Natural killer cell (primary cell): ENCODE measurements around the gene KCP. TPM values are rescaled to one million over a fixed set of nuclear protein-coding genes. Genes with fewer than 3 reads are reported as not detected.

Experiments used
- ATAC-seq, 3 donors: fragments of 150-1000 bp in 2 of 3; fragments of 200-7000 bp in 1 of 3; cut with Tn5 transposase; 1 replicate in 1 of 3; 2 replicates in 2 of 3; pipeline ENCODE4 v1.10.0; 2021; ENCODE audit warnings: mild to moderate bottlenecking in 2 of 3, moderate library complexity in 2 of 3
- DNase-seq, 2 donors: peaks; one replicate each; pipeline versions ENCODE4 v3.0.0 to v3.0.0-alpha.2; 2013 to 2021; ENCODE audit warnings: mixed read lengths in 1 of 2
- H3K27ac ChIP-seq: one replicate; pipeline ENCODE4 v1.5.1; 2013; ENCODE audit warnings: mild to moderate bottlenecking, low read length
- H3K27me3 ChIP-seq: one replicate; pipeline ENCODE4 v1.6.1; 2013; ENCODE audit warnings: low read length; ENCODE audit not compliant: control insufficient read depth, insufficient read depth
- H3K36me3 ChIP-seq: one replicate; pipeline ENCODE4 v1.6.1; 2013; ENCODE audit warnings: low read length; ENCODE audit not compliant: control insufficient read depth, insufficient read depth
- H3K4me1 ChIP-seq: one replicate; pipeline ENCODE4 v1.6.1; 2013; ENCODE audit warnings: low read length; ENCODE audit not compliant: control insufficient read depth, insufficient read depth
- H3K4me3 ChIP-seq: one replicate; pipeline ENCODE4 v1.5.1; 2013; ENCODE audit warnings: low read length
- H3K9me3 ChIP-seq: one replicate; pipeline ENCODE4 v1.6.1; 2013; ENCODE audit warnings: low read length; ENCODE audit not compliant: control insufficient read depth, insufficient read depth
- H3K27ac Mint-ChIP-seq, 2 donors: one replicate each; pipeline ENCODE4 v1.8.0; 2022; ENCODE audit warnings: mild to moderate bottlenecking in 2 of 2, mixed read lengths in 2 of 2, moderate library complexity in 1 of 2
- H3K27me3 Mint-ChIP-seq, 2 donors: one replicate each; pipeline ENCODE4 v1.8.0; 2022; ENCODE audit warnings: low read depth in 2 of 2, mixed read lengths in 2 of 2
- H3K36me3 Mint-ChIP-seq: one replicate; pipeline ENCODE4 v1.8.0; 2022; ENCODE audit warnings: mixed read lengths
- H3K4me1 Mint-ChIP-seq, 2 donors: one replicate each; pipeline ENCODE4 v1.8.0; 2022; ENCODE audit warnings: mixed read lengths in 2 of 2
- H3K4me3 Mint-ChIP-seq: one replicate; pipeline ENCODE4 v1.8.0; 2022; ENCODE audit warnings: mild to moderate bottlenecking, moderate library complexity, mixed read lengths
- H3K9me3 Mint-ChIP-seq, 2 donors: one replicate each; pipeline ENCODE4 v1.8.0; 2022; ENCODE audit warnings: mixed read lengths in 2 of 2
- WGBS: methylation state at CpG from one replicate; pipeline ENCODE4 v1.1.7; 2013; ENCODE audit warnings: missing lambda C conversion rate; ENCODE audit not compliant: insufficient coverage; 5-methylcytosine and 5-hydroxymethylcytosine counted together
- intact Hi-C: fragments of 100-400 bp; cut with micrococcal nuclease; formaldehyde crosslinking; loops from one replicate; pipeline ENCODE4 v1.14.2; 2022
- total RNA-seq, 4 donors: library from RNA; stranded (reverse); fragments of 120-200 nt in 1 of 4; gene quantifications; one replicate each; pipeline versions ENCODE4 v1.2.3 to v1.2.4, GENCODE V29; 2013 to 2022
- TF ChIP-seq, protein P1 (sequence below): fragments of 200-600 bp; IDR thresholded peaks from one replicate; pipeline ENCODE4 v1.8.0; 2022; ENCODE audit warnings: antibody characterized with exemption

The KCP gene
- total RNA-seq, 3 donors from 2014 or later (not counting 1 experiment from before 2014, with no cell fraction given) = 0.49 to 0.95 TPM; not detected in 1

DNA sequence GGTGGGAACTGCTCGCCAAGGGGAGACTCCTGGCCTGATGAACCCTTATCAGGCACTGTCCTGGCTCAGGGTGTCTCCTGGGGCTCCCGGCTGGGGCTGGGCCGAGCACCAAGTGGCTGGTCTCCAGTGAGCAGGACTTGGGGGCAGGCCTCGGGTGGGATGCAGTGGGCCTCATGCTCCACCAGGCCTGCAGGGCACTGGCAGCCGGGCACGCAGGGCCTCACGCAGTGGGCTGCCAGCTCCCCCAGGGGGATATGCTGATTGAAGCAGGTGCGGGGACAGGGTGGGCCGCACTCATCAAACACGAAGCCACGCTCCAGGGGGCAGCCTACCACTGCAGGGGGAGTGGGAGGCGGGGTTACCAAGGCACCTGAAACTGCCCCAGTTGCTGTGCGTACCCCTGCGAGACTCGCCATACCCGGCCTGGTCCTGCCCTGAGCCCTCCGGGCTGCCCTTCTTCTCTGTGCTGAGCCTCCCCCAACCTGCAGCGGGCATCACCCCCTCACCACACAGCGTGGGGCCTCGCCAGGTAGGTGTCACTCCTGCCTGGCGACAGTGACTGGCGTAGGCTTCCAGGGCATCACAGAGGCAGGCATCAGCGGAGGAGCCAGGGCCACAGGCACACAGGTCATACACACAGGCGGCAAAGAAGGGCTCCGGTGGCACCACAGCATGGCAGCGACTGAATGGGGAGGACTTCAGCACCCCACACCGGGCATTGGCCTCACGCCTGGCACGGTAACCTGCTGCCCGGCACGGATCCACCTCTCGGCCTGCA lies 33.3 kb downstream of the KCP start:
- Histone ChIP-seq H3K27ac (no peak overlapping the region), H3K4me3 (no peak overlapping the region), H3K9me3 (no peaks in the 10 kb centered on the region), H3K4me1 (no peaks in the 10 kb centered on the region), H3K27me3 (no peaks in the 10 kb centered on the region), H3K36me3 (no peaks in the 10 kb centered on the region)
- intact Hi-C loops = no loop called here
- no peak for ATAC-seq
- Mint-ChIP-seq H3K36me3 (no peaks in the 10 kb centered on the region), H3K27ac (no peak overlapping the region), H3K9me3 (no peaks in the 10 kb centered on the region), H3K27me3 (no peaks in the 10 kb centered on the region), H3K4me1 (no peaks in the 10 kb centered on the region), H3K4me3 (no peak overlapping the region)
- WGBS = 94% methylated on average over 32 of the region's 32 CpGs
- TF ChIP-seq, protein P1, sequence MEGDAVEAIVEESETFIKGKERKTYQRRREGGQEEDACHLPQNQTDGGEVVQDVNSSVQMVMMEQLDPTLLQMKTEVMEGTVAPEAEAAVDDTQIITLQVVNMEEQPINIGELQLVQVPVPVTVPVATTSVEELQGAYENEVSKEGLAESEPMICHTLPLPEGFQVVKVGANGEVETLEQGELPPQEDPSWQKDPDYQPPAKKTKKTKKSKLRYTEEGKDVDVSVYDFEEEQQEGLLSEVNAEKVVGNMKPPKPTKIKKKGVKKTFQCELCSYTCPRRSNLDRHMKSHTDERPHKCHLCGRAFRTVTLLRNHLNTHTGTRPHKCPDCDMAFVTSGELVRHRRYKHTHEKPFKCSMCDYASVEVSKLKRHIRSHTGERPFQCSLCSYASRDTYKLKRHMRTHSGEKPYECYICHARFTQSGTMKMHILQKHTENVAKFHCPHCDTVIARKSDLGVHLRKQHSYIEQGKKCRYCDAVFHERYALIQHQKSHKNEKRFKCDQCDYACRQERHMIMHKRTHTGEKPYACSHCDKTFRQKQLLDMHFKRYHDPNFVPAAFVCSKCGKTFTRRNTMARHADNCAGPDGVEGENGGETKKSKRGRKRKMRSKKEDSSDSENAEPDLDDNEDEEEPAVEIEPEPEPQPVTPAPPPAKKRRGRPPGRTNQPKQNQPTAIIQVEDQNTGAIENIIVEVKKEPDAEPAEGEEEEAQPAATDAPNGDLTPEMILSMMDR = no peak
- DNase-seq = no peak

DNA sequence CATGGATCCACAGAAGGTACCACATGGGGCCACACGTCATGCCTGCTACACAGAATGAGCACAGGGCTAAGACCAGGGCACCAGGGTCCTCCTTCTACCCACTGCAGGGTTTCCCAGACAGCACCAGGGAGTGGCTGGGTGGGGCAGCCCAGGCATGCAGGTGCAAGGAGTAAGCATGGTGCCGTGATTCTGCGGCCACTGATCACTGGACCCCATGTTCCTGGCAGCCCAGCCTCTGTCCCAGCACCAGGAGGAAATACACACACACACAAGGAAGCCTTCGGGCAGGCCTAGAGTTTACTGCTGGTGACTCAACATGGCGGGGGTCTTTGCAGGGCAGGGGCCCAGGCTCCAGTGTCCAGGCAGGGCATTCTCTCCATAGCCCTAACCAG lies 33.9 kb downstream of the KCP start:
- H3K4me1 ChIP-seq = no peaks in the 10 kb centered on the region
- ATAC-seq (no peak), DNase-seq (no peak)
- H3K4me3 ChIP-seq = no peak overlapping the region
- 87% methylated on average over 5 of the region's 5 CpGs for WGBS
- no peak overlapping the region for H3K27ac ChIP-seq
- Mint-ChIP-seq H3K27ac (no peak overlapping the region), H3K4me3 (no peak overlapping the region), H3K36me3 (no peaks in the 10 kb centered on the region), H3K4me1 (no peaks in the 10 kb centered on the region), H3K9me3 (no peaks in the 10 kb centered on the region), H3K27me3 (no peaks in the 10 kb centered on the region)
- TF ChIP-seq, protein P1 = no peak
- H3K9me3 ChIP-seq = no peaks in the 10 kb centered on the region
- intact Hi-C loops = no loop called here
- no peaks in the 10 kb centered on the region for H3K36me3 ChIP-seq
- H3K27me3 ChIP-seq = no peaks in the 10 kb centered on the region

- Histone ChIP-seq H3K4me1 (no peaks in the 10 kb centered on the region), H3K27me3 (no peaks in the 10 kb centered on the region), H3K9me3 (no peaks in the 10 kb centered on the region), H3K36me3 (no peaks in the 10 kb centered on the region), H3K4me3 (no peak overlapping the region), H3K27ac (no peak overlapping the region)
- Mint-ChIP-seq H3K27ac (no peak overlapping the region), H3K4me3 (no peak overlapping the region), H3K27me3 (no peaks in the 10 kb centered on the region), H3K36me3 (no peaks in the 10 kb centered on the region), H3K4me1 (no peaks in the 10 kb centered on the region), H3K9me3 (no peaks in the 10 kb centered on the region)
- ATAC-seq = no peak
- no peak for DNase-seq
- WGBS = 88% methylated on average over 3 of the region's 3 CpGs
- intact Hi-C loops = no loop called here
- TF ChIP-seq, protein P1 = no peak
Measured at GRCh38 chr7:128876127-128876526, 34.4 kb downstream of the KCP start.

DNA sequence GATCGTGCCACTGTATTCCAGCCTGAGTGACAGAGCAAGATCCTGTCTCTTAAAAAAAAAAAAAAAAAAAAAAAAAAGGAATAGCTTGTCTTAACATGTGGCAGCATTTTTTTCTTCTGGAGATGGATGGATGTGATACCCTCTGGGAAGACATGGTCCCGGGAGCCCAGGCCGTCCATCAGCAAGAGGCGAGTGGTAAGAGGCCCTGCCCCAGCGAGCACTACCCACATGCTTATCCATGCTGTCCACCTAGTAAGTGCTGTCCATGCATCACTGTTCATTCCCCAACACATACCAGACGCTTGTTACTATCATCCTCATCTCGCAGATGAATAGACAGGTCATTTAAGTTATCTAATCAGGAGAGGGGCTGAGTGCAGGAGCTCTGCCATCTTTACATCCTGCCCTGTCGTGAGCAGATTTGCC lies 35.0 kb downstream of the KCP start:
- Histone ChIP-seq H3K9me3 (no peaks in the 10 kb centered on the region), H3K36me3 (no peaks in the 10 kb centered on the region), H3K4me3 (no peak overlapping the region), H3K4me1 (no peaks in the 10 kb centered on the region), H3K27ac (no peak overlapping the region), H3K27me3 (no peaks in the 10 kb centered on the region)
- no peaks in the 10 kb centered on the region for H3K9me3 Mint-ChIP-seq
- no peaks in the 10 kb centered on the region for H3K27me3 Mint-ChIP-seq
- H3K27ac Mint-ChIP-seq = no peak overlapping the region
- H3K36me3 Mint-ChIP-seq = no peaks in the 10 kb centered on the region
- no peak overlapping the region for H3K4me3 Mint-ChIP-seq
- H3K4me1 Mint-ChIP-seq = no peaks in the 10 kb centered on the region
- intact Hi-C loops = no loop called here
- ATAC-seq (no peak), DNase-seq (no peak)
- TF ChIP-seq, protein P1 = no peak
- 88% methylated on average over 8 of the region's 8 CpGs for WGBS
